DMS53 treated with DMSO at 0.1 percent for 48 hours (cell line): Measurements from ENCODE around the gene SLC25A34.

ENCODE experiments used
- DNase-seq: peaks from one replicate; lab custom pipeline; 2025; ENCODE audit not compliant: unreplicated experiment; lab: John Stamatoyannopoulos, UW

SLC25A34 gene

GRCh38 chr1:15770313-15770962 lies 34.4 kb downstream of the SLC25A34 start:
- no peak for DNase-seq

DNA sequence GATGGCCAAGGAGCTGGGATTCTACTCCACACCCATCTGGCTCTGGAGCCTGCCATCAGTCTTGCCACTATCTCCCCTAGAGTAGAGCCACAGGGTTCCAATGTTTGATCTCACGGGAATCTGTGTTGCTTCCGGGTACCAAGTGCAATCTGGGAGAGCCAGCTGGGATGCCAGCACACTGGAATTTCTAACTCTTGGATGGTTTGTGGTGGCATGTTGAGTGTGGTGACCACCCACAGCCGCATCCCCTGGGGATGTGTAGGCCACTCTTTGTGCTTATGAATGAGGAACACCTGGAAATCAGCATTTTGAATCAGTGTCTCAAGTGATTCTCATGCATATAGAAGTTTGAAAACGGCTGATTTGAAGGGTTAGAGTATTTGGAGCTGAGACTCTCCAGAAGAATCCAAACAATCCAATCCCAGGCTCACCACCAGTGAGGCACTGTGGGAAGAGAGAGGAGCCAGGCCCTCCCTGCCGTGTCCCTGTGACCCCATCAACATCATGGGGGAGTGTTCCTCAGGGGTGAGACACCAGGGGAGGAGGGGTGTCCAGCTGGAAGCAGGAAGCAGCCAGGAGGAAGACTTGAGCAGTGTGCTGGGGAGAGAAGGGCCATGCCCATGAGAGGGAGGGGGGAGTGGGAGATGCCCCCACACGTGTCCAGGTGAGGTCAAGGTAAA lies 35.9 kb downstream of the SLC25A34 start:
- DNase-seq: no peak

DNA sequence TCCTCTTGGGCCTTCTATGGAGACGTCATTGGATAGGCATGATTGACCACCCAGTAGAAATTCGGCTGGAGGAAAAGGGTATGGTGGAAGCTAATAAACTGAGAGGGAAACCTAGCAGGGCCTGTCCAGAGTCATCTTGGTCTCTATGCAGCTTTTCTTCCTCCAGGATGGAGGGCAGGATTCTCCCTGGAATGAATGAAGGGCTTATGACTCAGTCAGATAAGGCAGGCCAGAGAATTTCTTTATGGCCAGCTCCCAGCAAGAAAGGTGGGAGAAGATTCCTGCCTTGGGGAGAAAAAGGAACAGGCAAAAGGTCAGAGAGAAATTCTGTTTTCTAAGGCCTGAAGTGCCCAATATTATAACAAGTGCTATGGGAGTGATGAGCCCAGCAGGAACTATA lies 39.6 kb downstream of the SLC25A34 start:
- no peak for DNase-seq

DNA sequence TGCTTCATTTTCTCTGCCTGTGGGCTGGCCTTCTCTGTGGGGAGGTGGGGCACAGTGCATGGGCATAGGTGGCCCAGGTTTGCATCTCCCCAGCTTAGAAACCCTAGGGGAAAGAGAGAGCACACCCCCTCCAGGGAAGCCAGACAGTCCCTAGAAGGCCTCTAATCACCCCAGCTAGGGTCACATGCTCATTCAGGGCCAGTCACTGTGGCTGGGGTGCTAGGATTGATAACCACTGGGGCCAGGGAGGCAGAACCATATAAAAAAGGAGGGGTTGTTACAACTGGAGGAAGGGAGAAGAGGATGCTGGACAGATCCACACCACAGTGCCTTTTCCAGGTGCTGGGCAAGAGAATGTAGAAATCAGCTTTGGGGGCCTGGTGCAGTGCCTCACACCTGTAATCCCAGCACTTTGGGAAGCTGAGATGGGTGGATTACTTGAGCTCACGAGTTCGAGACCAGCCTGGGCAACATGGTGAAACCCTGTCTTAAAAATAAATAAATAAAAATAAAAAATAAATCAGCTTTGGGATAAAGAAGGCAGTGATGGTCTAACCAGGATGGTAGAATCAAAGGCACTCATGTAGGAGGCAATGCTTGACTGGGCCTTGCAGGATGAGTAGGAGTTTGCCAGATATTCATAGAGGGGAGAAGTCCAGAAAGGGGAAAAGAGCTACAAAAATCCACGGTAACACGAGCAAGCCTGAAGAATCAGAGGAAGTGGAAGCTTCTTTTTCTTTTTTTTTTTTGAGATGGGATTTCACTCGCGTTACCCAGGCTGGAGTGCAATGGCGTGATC lies 42.0 kb downstream of the SLC25A34 start:
- DNase-seq: no peak

GRCh38 chr1:15785683-15786082 lies 49.6 kb downstream of the SLC25A34 start:
- no peak for DNase-seq

GRCh38 chr1:15786581-15786980 lies 50.5 kb downstream of the SLC25A34 start:
- no peak for DNase-seq

DNA sequence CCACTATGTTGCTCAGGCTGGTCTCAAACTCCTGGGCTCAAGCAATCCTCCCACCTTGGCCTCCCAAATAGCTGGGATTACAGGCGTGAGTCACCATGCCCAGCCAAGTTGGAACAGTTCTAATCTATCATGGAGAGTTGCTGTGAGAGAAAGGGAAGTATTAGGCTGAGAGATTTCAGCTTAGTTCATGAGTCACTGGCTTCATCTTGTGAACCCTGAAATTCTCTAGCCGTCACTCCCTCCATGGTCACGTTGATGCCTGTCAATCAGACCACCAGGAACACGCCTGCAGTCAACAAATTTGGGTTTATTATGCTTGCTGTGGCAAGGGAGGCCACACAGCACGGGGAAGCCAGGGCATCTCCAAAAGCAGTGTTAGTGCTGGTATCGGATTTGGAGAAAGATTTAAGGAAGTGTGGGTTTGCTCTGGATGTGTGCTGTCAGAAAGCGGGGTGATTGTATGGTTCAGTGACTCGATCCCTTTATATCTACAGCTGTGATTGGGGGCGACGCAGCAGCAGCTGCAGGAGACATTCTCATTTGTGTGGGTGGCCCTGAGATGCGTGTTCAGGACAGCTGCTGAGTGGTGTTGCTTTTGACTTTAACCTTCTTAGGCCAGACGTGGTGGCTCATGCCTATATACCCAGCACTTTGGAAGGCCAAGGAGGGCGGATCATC lies 52.7 kb downstream of the SLC25A34 start:
- DNase-seq: no peak
